T-helper 2 cell treated with Interferon-gamma antibody and Interleukin-4, amounts not matched to agents 100 ng/mL and 5 ng/mL, for 36 hours (primary cell): ENCODE data around the gene IL9R. TPM values are rescaled to one million over a fixed set of nuclear protein-coding genes. Genes with fewer than 3 reads are reported as not detected.
"Not testable (repeated sequence)": the region's sequence is repeated elsewhere in the genome, so short reads cannot be mapped to it uniquely, and the experiment has no call there.

ENCODE experiments used
- intact Hi-C: fragments of 100-400 bp; cut with micrococcal nuclease; formaldehyde crosslinking; loops from one replicate; pipeline ENCODE4 v1.15.1; 2023
- total RNA-seq: library from RNA; stranded (reverse); gene quantifications from 2 replicates; pipeline ENCODE4 v1.2.3, GENCODE V29; 2022

The IL9R gene
- total RNA-seq, 1 donor from 2014 or later = 225 TPM

GRCh38 chrX:155998116-155998515 lies 620 bp downstream of the IL9R start:
- intact Hi-C loops = no loop called here

DNA sequence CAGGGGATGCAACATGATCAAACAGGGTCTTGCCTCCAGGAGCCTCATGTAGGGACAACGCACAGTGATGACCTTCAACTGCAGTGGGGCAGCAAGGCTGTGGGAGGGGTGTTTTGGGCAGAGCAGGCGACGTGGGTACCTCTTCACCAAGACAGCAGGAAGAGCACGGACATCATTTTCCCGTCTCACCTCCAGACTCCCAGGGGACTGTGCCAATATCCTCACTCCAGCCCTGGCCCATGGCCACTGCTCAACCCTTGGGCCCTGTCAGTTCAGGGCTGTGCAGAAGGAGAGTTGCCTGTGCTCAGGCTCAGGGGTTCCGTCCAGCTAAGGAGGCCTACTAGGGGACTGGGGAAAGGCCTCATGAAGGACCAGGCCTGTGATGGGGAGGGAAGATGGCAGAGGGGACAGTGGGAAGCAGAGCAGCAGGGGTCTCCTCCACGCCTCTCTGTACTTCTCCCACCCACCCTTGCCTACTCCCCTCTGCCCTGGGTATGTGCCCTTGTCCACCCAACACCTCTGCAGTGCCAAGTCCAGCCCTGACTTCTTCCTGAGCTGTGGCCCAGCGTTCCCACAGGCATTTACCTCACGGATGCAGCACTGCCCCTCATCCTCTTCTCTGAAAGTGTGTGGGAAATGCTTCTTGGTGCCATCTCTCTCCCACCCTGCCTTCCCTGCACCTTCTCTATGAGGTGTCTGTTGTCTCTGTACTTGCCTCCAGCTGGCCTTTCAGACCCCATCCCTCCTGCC lies 1.4 kb downstream of the IL9R start:
- intact Hi-C loops = no loop called here

DNA sequence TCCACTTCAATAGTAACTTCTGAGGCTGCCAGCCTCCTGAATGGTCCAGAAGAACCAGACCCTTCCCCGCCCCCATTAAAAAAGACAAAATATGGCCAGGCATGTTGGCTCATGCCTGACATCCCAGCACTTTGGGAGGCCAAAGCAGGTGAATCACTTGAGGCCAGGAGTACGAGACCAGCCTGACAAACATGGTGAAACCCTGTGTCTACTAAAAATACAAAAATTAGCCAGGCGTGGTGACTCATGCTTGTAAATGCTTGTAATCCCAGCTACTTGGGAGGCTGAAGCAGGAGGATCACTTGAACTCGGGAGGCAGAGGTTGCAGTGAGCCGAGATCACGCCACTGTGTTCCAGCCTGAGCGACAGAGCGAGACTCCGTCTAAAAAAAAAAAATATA lies 2.3 kb downstream of the IL9R start:
- intact Hi-C loops = not testable (repeated sequence)

GRCh38 chrX:156000361-156000926 lies 2.9 kb downstream of the IL9R start:
- intact Hi-C loops = no loop called here

DNA sequence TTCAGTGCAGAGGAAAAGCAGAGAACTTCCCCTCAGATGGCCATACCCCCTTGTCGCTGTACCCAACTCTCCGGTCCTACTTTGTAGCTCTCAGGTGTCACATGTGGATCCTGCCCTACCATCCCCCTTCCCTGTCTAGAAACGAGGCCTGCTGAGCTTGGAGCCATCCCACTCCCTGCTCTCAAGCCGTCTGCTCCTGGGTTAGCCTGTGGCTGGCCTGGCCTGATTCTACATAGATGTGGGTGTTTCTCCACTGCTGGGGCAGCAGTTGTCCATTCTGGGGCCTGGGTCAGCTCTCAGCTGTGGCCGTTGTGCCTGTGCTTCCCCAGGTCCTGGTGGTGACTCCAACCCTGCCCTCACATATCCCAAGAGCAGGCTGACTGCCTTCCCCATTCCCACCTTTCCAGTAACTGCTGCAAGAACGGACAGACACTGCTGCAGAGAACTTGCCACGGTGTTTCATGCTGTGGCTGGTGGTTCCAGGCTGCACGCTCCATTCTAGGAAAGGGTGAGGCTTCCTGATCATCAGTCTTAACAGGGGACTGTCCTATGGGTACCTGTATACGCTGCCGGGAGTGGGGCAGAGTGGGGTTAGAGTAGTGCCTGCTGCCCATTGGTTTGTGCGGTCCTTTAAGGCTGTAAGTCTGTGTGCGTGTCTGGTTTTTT lies 3.6 kb downstream of the IL9R start:
- intact Hi-C loops = no loop called here

- intact Hi-C loops = no loop called here
Observed at GRCh38 chrX:156001667-156002021, 4.1 kb downstream of the IL9R start.

DNA sequence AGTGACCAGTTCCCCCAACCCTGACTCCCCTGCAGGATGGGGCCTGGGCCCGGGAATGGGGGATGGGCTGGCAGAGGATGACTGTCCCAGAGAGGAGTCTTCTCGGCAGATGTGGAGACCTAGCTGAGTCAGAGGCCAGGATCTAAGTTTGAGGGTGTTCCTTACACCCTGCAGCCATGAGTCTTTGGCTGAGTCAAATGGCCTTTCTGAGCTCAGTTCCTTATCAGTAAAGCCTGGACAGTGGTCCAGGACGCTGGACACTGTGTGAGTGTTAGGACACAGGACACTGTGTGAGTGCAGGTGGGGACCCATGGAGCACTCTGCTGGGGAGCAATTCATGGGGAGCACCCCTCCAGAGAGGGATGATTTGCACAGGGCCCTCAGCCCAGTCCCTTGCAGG lies 5.0 kb downstream of the IL9R start:
- intact Hi-C loops = no loop called here

- intact Hi-C loops = no loop called here
Observed at GRCh38 chrX:156003486-156004185, 6.1 kb downstream of the IL9R start.

DNA sequence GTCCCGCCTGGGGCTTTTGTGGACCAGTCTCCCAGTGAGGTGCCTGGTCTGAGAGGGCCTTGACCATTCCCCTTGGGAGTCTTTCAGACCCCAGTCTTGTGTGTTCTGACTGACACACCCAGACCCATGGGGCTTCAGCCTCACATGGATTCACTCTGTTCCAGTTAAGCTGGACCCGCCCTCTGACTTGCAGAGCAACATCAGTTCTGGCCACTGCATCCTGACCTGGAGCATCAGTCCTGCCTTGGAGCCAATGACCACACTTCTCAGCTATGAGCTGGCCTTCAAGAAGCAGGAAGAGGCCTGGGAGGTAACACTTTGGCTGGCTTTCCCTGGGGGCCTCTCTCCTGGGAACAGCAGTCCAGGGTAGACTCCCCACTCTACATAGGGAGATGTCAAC lies 6.8 kb downstream of the IL9R start:
- intact Hi-C loops = no loop called here

- intact Hi-C loops = no loop called here
Observed at GRCh38 chrX:156004740-156005139, 7.2 kb downstream of the IL9R start.

- intact Hi-C loops = no loop called here
Observed at GRCh38 chrX:156005144-156005543, 7.6 kb downstream of the IL9R start.

DNA sequence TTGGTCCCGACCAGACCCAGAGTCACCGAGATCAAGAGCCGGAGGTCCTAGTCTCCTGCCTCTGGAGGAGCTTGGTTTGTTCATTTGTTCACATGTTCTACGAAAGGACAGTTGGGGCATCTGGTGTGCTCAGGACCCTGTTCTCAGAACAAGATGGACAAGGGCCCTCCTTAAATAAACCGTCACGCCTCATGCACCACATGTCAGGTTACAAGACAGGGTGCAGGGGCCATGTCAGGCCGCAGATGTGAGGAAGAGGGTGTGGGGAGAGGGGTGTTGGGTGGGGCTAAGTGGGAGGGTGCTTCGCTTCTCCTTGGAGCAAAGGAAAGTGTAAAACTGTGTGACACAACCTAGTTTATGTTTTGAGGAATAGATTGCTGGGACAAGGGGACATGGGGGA lies 9.0 kb downstream of the IL9R start:
- intact Hi-C loops = not testable (repeated sequence)

- intact Hi-C loops = not testable (repeated sequence)
Observed at GRCh38 chrX:156008379-156008778, 10.9 kb downstream of the IL9R start.

- intact Hi-C loops = no loop called here
Observed at GRCh38 chrX:156008915-156009314, 11.4 kb downstream of the IL9R start.

DNA sequence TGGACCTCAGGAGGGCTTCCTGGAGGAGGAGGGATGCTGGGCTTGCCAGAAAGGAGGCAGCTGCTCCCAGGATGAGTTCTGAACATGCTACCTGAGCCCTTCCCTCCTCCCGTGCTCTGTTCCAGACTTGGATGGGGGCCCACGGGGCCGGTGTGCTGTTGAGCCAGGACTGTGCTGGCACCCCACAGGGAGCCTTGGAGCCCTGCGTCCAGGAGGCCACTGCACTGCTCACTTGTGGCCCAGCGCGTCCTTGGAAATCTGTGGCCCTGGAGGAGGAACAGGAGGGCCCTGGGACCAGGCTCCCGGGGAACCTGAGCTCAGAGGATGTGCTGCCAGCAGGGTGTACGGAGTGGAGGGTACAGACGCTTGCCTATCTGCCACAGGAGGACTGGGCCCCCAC lies 12.2 kb downstream of the IL9R start:
- intact Hi-C loops = not testable (repeated sequence)

- intact Hi-C loops = not testable (repeated sequence)
Observed at GRCh38 chrX:156013286-156013953, 15.9 kb downstream of the IL9R start.

DNA sequence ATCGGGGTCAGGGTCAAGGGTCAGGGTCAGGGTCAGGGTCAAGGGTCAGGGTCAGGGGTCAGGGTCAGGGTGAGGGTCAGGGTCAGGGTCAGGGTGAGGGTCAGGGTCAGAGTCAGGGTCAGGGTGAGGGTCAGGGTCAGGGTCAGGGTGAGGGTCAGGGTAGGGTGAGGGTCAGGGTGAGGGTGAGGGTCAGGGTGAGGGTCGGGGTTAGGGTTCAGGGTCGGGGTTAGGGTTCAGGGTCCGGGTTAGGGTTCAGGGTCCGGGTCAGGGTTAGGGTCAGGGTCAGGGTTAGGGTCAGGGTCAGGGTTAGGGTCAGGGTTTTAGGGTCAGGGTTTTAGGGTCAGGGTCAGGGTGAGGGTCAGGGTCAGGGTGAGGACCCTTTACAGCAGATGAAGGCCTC lies 22.4 kb downstream of the IL9R start:
- intact Hi-C loops = not testable (repeated sequence)

DNA sequence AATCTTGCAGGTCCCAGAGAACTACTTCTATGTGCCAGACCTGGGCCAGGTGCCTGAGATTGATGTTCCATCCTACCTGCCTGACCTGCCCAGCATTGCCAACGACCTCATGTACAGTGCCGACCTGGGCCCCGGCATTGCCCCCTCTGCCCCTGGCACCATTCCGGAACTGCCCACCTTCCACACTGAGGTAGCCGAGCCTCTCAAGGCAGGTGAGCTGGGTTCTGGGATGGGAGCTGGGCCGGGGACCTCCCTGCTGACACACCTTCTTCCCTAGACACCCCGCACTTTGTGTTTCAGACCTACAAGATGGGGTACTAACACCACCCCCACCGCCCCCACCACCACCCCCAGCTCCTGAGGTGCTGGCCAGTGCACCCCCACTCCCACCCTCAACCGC lies 25.5 kb downstream of the IL9R start:
- intact Hi-C loops = not testable (repeated sequence)

DNA sequence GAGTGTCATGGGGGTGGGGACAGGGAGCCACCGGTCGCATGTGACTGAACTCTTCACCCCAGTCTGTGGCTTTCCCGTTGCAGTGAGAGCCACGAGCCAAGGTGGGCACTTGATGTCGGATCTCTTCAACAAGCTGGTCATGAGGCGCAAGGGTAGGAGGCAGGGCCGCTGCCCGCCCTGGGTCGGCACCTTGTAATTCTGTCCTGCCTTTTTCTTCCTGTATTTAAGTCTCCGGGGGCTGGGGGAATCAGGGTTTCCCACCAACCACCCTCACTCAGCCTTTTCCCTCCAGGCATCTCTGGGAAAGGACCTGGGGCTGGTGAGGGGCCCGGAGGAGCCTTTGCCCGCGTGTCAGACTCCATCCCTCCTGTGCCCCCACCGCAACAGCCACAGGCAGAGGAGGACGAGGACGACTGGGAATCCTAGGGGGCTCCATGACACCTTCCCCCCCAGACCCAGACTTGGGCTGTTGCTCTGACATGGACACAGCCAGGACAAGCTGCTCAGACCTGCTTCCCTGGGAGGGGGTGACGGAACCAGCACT lies 27.5 kb downstream of the IL9R start:
- intact Hi-C loops = not testable (repeated sequence)

DNA sequence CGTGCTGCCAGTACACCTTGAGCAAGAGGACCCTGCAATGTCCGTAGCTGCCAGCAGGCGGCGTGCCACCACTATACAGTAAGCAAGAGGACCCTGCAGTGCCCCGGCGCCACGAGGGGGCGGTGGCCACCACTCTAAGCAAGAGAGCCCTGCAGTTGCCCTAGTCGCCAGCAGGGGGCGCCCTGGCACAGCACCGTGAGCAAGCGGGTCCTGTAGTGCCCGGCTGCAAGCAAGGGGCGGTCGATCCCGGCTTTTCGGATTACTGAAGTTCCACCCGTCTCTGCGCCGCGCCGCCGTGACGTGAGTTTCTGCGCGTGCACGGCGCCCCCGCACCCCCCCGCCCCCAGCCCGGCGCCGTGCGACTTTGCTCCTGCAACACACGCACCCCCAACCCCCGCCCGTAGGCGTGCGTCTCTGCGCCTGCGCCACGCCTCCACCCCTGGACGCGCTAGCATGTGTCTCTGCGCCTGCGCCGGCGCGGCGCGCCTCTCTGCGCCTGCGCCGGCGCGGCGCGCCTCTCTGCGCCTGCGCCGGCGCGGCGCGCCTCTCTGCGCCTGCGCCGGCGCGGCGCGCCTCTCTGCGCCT lies 31.2 kb downstream of the IL9R start:
- intact Hi-C loops = not testable (repeated sequence)

GRCh38 chrX:156029296-156029695 lies 31.8 kb downstream of the IL9R start:
- intact Hi-C loops = not testable (repeated sequence)
